OCI-M2 (cell line): ENCODE data around the gene RBM12.

ENCODE experiments used
- DNase-seq: peaks from one replicate; lab custom pipeline; 2025; ENCODE audit not compliant: unreplicated experiment; lab: John Stamatoyannopoulos, UW

The RBM12 gene

DNA sequence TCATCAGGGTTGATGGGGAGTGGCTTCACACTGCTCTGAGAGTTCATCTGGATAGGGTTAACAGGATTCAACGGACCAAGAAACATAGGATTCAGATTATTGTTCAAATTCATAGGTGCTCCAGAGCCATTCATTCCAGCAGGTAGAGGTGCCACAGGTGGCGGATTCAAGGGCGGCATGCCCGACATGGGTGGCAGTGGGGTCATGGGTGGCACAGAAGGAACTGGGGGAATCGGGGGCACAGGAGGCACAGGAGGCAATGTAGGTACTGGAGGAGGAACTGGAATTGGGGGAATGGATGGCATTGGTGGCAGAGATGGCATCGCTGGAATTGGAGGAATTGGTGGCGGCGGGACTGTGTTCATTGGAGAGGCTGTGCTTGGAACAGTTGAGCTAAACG is 10.3 kb downstream of the RBM12 start:
- DNase-seq = no peak

DNA sequence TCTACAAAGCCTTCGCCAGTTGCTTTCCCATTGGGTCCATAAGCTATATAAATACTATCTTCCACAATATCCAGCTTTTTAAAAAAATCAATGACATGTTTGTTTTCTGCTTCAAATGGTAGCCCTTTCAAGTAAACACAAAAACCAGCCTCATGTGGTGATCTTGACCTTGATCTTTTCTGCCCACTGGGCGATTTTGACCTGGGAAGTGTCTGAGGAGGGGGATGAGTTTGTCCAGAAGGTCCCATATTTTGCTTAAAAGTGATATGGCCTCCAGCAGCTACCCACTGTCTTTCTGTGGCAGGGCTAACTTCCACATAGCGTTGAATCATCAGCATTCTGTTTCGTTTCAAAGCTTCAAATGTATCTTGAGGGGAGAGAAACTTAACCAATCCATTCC is 10.8 kb downstream of the RBM12 start:
- no peak for DNase-seq

DNA sequence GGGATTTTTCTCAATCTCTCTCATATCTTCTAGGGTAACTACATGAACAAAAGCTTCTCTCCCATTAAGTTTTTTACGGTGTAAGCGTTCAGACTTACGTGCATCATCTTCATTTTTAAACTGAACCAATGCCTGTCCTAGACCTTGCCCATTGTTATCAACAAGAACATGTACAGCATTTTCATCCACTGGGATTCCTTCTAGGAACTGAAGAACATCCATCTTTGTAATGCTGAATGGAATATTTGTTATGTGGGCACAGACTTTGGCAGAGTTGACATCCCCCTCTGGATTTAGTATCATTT is 11.3 kb downstream of the RBM12 start:
- DNase-seq = no peak

DNA sequence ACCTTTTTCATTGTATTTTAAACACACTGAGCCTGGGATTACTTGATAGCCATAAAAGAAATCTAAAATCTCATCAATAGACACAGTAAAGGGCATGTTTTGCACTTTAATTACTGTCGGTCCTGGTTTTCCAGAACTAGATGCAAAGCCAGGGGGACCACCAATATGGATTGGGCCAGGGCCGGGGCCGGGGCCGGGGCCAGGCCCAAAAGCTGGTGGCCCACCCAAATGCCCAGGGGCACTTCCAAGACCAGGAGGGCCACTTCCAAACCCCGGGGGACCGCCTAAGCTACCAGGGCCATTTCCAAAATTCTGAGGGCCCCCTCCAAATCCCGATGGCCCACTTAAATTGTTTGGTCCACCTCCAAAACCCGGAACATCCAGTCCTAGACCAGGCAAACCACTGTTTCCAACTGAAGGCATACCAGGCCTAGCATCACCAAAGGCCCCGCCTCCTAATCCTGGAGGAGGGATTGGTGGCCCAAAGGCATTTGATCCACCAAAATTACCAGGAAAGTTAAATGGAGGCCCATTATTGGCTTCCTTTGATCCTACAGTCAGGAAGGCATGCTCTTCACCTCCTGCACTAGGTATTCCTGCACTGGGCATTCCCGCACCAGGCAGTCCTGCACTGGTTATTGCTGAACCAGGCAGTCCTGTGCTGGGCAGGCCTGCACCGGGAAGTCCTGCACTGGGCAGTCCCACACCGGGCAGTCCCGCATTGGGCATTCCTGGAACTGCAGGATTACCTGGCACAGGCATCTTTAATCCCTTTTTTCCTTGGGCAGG is 11.9 kb downstream of the RBM12 start:
- no peak for DNase-seq

DNA sequence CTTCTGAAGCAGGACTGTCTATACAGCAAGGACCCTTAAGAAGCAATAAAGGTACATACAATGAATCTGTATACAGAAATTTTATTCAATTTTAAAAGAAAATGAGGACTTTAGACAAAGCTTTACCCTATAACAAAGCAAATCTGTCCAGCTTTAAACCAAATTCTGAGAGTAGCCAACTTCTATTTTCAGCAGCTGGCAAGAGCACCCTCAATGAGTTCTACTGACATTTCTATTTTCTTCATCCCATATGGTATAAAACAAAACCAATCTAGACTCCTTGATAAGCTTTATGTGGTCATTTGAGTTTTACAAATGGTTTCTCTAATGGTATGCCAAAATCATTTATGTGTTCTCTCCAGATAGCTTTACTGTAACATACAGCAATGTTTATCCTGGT is 12.7 kb downstream of the RBM12 start:
- no peak for DNase-seq

DNA sequence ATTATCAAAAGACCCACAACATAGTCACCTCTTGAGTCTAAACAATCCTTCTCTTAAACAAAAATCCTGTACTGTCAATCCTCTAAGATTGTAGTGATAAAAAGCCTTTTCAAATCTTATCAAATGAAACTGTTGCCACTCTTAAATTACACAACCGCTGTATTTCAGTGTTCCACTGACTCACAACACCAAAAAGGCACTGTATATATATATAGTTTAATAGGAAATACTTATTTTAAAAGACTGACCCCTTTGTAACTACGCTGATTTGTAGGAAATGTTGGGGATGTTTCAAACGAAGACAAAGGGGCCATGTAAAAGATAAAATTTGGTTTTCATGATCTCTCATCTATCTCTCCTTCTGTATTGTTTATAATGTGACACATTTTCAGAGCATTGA is 14.1 kb downstream of the RBM12 start:
- no peak for DNase-seq

DNA sequence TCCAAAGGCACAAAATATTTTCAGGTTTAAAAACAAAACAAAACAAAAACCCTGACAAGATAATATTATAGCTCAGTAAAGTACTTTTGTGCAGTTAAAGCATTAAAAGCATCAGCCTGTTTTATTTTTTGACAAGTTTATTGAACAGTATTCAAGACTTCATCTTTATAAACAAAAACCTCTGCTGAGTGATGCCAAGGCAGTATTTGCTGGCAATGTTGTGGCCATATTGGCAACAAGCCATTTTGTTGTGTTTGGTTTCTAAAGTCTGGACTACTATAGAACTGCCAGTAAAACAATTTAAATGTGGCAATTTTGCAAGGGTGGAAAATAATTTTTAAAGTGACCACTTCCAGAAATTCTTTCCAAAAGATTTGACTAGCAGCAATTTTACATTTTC is 15.9 kb downstream of the RBM12 start:
- no peak for DNase-seq

DNA sequence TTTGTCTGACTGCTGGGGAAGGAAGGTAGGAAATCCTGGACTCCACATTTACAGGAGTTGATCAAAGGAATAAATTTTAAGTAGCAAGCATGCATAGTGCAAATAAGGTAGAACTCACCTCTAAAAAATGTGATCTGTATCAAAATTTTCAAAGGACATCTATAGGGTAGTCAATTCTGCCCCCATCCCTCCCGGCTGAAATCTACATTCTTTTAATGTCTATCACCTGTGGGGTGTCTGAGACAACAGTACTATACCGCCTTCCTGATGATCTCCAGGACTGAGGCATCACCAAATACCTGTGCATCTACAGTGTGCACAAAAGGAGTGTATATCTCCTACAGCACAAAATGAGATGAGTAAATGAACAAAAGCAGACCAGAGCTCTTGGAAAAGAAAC is 19.9 kb downstream of the RBM12 start:
- no peak for DNase-seq

DNA sequence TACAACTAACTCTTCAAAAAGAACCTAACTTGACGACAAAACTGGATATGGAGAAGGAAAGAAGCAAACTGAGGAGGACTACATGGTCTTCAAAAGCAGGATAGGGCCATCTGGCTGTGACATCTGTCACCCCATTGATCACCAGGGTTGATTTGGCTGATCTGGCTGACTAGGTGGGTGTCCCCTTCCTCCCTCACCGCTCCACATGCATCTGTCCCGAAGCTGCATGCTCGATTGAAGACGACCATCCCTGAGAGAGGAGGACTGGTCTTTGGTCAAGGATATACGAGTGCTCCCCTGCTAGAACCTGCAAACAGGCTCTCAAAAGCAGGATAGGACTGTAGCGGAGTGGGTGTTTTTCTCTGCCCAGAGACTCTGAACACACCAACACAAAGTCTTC is 21.7 kb downstream of the RBM12 start:
- DNase-seq = no peak

DNA sequence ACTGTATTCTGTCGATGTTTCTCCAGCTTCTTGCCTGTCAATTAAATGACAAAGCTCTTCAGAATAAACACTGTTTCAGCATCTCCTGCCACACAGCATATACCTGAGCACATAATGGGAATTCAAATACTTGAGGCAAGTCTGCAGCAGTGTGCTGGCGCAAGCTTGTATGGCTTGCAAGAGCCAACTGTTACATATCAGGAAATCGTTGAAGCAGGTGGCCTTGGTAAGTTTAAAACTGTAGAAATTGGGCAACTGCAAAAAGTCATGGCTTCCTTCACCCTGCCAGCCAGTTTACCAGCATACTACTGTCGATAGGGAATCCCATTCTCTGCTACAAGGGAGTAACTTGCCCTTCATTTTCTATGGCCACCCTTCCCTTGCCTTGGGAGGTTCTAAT is 23.0 kb downstream of the RBM12 start:
- no peak for DNase-seq

DNA sequence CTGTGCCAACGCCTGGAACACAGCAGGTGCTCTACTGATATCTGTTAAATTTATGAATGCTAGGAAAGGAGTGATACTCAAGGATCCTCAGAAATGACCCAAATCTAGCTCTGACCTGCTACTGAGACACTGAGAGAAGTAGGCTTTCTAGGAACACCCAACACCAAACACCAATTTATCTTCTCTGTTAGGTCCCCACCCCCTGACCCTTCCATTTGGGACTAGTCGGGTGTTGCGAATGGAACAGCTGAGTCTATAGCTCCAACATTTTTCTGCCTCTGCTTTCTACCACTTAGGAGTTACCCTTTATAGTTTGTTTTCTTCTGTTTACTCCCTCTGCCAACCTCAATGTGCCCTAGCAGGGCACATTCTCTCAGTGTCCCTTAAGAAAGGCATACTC is 24.0 kb downstream of the RBM12 start:
- no peak for DNase-seq

DNA sequence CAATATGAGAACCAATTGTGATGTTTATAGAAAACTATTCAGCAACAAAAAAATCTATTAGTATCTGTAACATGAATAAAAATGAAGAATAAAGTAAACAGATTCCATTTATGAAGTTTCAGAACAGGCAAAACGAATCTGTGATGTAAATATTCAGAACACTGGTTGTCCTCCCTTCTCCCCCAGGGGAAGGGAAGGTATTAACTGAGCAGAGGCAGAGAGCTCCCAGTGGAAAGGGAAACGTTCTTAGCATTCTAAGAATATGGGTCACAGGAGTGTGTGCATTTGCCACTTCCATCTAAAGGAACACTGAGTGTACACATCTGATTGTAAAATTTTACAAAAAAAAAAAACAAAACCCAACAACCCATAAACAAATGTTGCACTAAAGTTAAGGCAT is 25.9 kb downstream of the RBM12 start:
- DNase-seq = no peak

DNA sequence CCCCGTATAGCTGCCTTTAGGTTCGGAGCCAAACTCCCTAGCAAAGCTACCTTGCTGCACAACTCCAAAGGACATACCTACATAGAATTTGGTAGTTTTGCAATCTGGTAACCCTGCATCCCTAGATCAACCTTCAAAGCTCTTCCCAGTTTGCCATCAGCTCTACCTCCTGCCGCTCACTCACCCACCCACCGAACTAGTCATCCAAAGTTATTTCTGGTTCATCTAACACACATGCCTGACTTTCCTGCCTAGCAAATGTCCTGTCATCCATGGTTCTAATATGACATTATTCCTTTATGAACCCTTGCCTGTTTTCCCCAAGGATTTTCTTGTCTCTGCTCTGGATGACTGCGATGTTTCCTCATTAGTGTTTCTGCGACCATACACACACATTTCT is 27.4 kb downstream of the RBM12 start:
- no peak for DNase-seq

DNA sequence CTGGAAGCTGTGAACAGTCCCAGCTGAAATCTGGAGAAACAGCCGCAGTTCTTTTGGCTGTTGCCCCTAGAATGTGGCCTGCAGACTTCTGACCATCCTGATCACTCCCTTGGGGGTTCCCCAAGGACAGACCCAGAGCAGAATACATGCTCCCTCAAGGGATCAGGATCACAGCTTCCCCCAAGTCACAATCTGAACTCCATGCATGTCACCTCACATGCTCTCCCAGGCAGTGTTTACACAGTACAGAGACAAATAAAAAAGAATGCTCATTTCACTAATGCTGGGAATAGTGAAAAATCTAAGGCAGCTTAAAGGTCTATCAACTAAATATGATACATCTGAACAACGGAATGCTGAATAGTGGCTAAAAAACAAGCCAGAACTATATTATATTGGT is 28.6 kb downstream of the RBM12 start:
- no peak for DNase-seq

DNA sequence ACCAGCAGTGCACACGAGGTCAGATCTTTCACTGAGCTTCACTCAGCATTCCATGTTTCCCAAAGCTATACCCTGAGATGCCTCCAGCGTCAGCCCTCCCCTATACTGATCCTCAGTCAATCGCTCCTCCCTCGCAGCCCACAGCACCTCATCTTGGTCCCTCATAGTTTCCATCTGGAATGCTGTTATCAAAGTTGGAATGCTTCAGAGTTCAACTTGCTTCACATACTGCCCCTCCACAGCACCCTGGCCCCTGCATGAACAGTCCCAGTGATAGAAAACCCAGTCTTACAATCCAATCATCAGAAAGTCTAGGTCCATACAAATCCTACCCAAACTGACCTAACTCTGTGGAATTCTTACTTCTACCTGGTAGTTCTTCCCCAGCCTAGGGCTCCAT is 29.0 kb downstream of the RBM12 start:
- DNase-seq = no peak

DNA sequence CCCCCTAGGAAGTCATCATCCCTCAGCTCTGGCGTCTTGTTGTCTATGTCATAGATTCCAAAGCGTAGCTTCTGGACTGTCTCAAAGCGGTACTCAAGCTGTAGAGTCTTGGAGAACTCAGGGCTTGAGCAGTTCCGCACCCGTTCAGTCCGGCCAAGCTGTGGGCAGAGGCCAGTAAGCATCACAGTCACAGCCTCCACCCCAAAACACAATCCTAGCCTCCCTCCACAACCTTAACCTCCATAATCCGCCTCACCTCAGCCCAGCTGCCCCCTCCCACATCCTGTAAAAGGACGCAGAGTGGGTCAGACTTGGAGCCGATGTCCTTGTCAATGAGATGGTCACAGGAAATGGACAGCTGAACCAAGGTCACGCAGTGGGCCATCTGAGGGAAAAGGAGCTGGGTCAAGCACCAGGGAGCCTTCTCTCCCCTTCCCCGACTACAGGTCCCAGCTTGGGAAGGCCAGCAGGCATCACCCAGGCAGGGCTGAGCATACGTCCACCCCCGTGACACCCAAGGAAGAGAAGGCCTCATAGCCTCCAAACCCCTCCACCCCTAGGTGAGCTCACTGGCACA is 32.1 kb downstream of the RBM12 start:
- no peak for DNase-seq

DNA sequence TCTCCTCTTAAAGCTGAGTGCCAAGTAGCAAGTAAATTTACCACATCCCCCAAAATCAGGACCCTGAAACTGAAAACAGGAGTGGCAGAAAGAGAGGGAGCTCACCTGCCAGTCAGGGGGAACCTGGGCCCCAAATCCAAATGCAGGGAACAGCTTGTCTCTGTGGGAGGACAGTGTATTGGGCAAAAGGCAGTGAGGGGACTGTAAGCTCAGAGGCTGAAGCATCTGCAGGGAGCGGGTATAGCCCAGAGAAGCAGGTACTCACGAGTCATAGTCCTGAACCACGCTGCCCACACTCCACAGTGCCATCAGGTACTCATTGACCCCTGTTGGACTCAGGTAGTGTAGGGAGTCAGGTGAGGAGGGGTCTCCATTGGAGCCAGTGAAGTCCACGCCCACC is 34.1 kb downstream of the RBM12 start:
- DNase-seq = no peak

DNA sequence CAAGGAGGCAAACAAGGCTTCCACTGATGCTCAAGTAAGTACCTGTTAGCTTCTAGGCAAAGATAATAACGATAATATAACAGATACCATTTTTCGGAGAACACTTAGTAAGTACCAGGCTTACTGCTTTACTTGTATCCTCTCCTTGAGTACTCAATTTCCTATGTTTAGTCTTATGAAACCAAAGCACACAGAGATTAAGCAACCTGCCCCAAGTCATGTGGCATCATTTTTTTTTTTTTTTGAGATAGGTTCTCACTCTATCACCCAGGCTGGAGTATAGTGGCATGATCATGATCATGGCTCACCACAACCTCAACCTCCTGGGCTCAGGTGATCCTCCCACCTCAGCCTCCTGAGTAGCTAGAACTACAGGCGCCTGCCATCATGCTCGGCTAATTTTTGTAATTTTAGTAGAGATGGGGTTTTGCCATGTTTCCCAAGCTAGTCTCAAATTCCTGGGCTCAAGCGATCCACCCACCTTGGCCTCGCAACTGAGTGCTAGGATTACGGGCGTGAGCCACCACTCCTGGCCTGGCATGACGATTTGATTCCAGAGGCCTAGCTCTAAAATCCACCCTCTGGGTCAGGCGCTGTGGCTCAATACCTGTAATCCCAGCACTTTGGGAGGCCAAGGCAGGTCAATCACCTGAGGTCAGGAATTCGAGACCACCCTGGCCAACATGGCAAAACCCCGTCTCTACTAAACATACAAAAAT is 35.1 kb downstream of the RBM12 start:
- no peak for DNase-seq

DNA sequence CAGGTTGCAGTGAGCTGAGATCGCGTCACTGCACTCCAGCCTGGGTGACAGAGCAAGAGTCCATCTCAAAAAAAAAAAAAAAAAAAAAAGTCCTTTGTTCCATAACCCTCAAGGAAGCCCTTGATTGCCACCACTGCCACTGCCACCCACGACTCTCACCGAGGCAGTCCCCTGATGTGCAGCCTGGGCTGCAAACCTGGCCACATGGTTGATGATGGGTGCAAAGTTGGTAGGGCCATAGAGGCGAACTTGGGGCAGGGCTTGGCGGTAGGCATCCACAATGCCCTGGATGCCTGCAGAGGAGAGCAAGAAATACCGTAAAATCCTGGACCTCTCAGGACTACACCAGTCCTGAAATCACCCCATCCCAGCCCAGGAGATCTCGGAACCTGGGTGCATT is 37.6 kb downstream of the RBM12 start:
- no peak for DNase-seq

DNA sequence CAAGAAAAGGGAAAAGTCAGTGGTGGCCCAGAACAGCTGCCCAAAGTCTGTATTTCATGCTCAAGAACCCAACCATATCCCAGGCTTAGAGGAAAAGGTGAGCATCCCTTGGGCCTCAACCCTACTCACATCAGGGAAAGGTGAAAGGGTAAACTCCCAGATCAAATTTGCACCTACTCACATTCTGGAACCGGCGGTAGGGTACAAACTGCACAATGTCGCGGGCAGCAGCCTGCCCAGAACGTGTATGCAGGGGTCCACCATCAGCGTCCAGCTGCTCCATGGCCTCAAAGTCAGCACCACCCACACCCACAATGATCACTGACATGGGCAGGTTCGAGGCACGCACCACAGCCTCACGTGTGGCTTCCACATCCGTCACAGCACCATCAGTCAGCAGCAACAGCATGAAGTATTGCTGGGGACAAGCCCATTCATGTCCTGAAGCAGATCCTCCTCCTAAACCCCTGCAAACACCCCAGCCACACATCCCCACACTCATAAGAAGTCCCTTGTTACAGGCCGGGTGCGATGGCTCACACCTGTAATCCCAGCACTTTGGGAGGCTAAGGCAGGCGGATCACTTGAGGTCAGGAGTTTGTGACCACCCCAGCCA is 38.2 kb downstream of the RBM12 start:
- no peak for DNase-seq

DNA sequence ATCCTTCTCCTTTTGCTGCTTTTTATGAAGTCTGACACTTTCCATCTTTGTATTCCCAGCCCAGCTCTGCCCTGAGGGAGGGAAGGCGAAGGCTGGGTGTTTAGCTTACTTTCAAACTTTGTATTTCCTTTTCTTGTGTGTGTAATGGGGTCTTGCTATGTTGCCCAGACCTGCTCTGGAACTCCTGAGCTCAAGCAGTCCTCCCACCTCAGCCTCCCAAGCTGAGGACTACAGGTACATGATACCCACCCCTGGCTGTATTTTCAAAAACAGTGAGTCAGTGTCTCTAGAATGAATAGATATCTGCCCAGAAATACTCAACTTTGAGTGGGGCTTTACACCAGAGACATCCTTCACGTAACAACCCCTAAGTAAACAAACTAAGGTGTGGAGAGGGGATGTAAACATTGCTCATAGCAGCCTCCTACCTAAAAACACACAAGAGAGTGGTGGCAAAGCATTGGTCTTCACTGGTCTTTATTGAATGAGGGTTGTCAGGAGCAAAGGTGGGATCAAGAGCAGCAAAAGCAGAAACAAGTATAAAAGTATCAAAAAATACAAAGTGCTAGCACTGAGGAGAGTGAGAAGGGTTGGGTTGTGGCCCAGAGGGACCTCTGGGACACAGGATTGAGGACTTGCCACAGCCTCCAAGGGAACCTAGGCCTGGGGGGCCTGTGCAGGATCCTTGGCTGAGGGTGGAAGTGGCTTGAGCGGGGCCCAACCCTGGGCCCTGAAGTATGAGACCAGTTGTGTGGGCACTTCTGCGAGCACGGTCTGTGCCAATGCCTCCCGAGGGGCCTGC is 38.9 kb downstream of the RBM12 start:
- DNase-seq = no peak
